Naive thymus-derived CD4-positive, alpha-beta T cell (primary cell): ENCODE data around the gene LHPP. TPM values are rescaled to one million over a fixed set of nuclear protein-coding genes. Genes with fewer than 3 reads are reported as not detected.
A peak's percentile ranks its signal among the peaks of the same experiment; 100 is the strongest.

ENCODE experiments used
- ATAC-seq: fragments of 150-1000 bp; cut with Tn5 transposase; 2 replicates; pipeline ENCODE4 v1.10.0; 2021; ENCODE audit warnings: mild to moderate bottlenecking, moderate library complexity
- CTCF ChIA-PET: fragments of 350-600 bp; sonication (Branson Sonifier 250); formaldehyde crosslinking; loops from one replicate; lab custom pipeline; 2021; ENCODE audit warnings: antibody characterized with exemption; lab: Charles Lee
- POLR2A ChIA-PET: fragments of 350-600 bp; sonication (Branson Sonifier 250); formaldehyde crosslinking; loops from one replicate; lab custom pipeline; 2021; ENCODE audit warnings: antibody characterized with exemption, inconsistent platforms; lab: Charles Lee
- DNase-seq, 9 donors: peaks; one replicate each; pipeline versions ENCODE4 v3.0.0 to v3.0.0-alpha.2; 2020 to 2022; ENCODE audit warnings: mixed read lengths in 1 of 9
- H3K27ac ChIP-seq: one replicate; pipeline ENCODE4 v1.7.0; 2013; ENCODE audit warnings: mild to moderate bottlenecking, low read depth, low read length, moderate library complexity
- H3K27me3 ChIP-seq, 2 donors: one replicate each; pipeline ENCODE4 v1.7.0; 2013; ENCODE audit warnings: low read length in 2 of 2, mild to moderate bottlenecking in 2 of 2, moderate library complexity in 2 of 2; ENCODE audit not compliant: control insufficient read depth in 2 of 2, insufficient read depth in 2 of 2
- H3K36me3 ChIP-seq, 3 experiments: 1 replicate in 2 of 3; 2 replicates in 1 of 3; pipeline ENCODE4 v1.7.0; 2013; ENCODE audit warnings: low read length in 3 of 3, mild to moderate bottlenecking in 3 of 3, moderate library complexity in 1 of 3; ENCODE audit not compliant: insufficient read depth in 3 of 3, control insufficient read depth in 2 of 3
- H3K4me1 ChIP-seq, 2 donors: one replicate each; pipeline ENCODE4 v1.7.0; 2013; ENCODE audit warnings: low read length in 2 of 2, mild to moderate bottlenecking in 2 of 2, moderate library complexity in 1 of 2; ENCODE audit not compliant: control insufficient read depth in 2 of 2, insufficient read depth in 2 of 2
- H3K4me3 ChIP-seq: 2 replicates; pipeline ENCODE4 v1.7.0; 2013; ENCODE audit warnings: mild to moderate bottlenecking, low read length
- H3K9me3 ChIP-seq, 3 experiments: 1 replicate in 2 of 3; 2 replicates in 1 of 3; pipeline ENCODE4 v1.7.0; 2013; ENCODE audit warnings: low read length in 3 of 3; ENCODE audit not compliant: control insufficient read depth in 2 of 3
- H3K27ac Mint-ChIP-seq, 9 donors: one replicate each; pipeline ENCODE4 v1.8.0; 2020 to 2022; ENCODE audit warnings: mixed read lengths in 9 of 9, mild to moderate bottlenecking in 8 of 9, moderate library complexity in 5 of 9, inconsistent platforms in 2 of 9
- H3K27me3 Mint-ChIP-seq, 5 donors: one replicate each; pipeline ENCODE4 v1.8.0; 2021 to 2022; ENCODE audit warnings: mixed read lengths in 5 of 5, mild to moderate bottlenecking in 1 of 5
- H3K36me3 Mint-ChIP-seq, 5 donors: one replicate each; pipeline ENCODE4 v1.8.0; 2020 to 2022; ENCODE audit warnings: mixed read lengths in 5 of 5, mild to moderate bottlenecking in 3 of 5, inconsistent platforms in 1 of 5
- H3K4me1 Mint-ChIP-seq, 7 donors: one replicate each; pipeline ENCODE4 v1.8.0; 2020 to 2022; ENCODE audit warnings: mixed read lengths in 7 of 7, mild to moderate bottlenecking in 3 of 7, inconsistent platforms in 1 of 7
- H3K4me3 Mint-ChIP-seq, 10 donors: one replicate each; pipeline ENCODE4 v1.8.0; 2020 to 2022; ENCODE audit warnings: mild to moderate bottlenecking in 10 of 10, mixed read lengths in 10 of 10, moderate library complexity in 6 of 10, inconsistent platforms in 2 of 10
- H3K9me3 Mint-ChIP-seq, 11 donors: one replicate each; pipeline ENCODE4 v1.8.0; 2020 to 2022; ENCODE audit warnings: mixed read lengths in 11 of 11, mild to moderate bottlenecking in 4 of 11, inconsistent platforms in 1 of 11, moderate library complexity in 1 of 11
- intact Hi-C, 2 donors: fragments of 100-400 bp; cut with micrococcal nuclease; formaldehyde crosslinking; loops; one replicate each; pipeline ENCODE4 v1.15.1; 2023
- polyA plus RNA-seq, 2 donors: library from polyadenylated mRNA; unstranded; fragments of 300-500 nt; fragmentation: Illumina TruSeq; gene quantifications; one replicate each; pipeline ENCODE4 v1.2.3, GENCODE V29; 2021
- total RNA-seq, 6 experiments: library from RNA in 5 of 6; stranded (reverse) in 5 of 6; gene quantifications; 1 replicate in 5 of 6; 2 replicates in 1 of 6; pipeline ENCODE4 v1.2.3 and lab custom pipeline; 2021 to 2026

The LHPP gene
- total and polyA plus RNA-seq, 7 experiments from 2014 or later = 19.8 to 31.2 (median 23.4) TPM

DNA sequence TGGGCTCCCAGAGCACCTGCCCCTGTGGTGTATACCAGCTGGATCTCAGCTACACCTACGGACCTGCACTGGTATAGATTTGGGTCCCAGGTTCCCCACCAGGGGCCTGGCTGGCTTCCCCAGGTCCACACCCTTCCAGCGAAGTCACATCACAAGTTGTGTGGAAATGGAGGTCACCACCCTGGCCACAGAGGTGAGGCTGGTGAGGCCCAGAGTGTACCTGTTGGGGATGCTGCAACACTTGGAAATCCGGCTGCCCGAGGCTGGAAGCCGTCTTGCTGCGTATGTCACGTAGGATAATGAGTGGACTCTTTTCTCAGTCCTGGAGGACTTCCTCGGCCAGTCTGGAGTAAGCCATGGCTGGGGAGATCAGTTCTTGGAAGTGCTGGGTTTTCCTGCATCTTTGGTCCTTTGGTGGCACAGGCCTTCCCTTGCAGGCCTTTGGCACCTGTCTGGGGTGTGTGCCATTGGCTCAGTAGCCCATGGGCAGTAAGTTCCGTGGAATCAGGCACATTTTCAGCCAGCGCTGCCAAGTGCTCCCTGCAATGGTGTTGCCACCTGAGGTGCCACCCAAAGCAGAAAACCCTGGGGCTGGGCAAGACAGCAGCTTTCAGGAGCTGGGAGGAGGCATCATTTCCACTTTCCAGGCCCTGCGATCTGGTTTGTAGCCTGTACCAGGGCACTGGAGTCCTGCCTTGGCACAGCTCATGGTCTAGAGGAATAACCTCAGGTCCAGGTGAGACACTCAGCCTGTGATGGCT is 97.9 kb downstream of the LHPP start:
- Mint-ChIP-seq H3K36me3 (peaks cover 2 to 27% (median 10%) of the 10 kb centered on the region in 5 donors), H3K27ac (no peak overlapping the region), H3K27me3 (peaks cover 0 to 4% (median 0%) of the 10 kb centered on the region in 5 donors), H3K4me1 (no peaks in the 10 kb centered on the region), H3K4me3 (no peak overlapping the region), H3K9me3 (peaks cover 0 to 4% (median 2%) of the 10 kb centered on the region in 11 donors)
- DNase-seq (no peak), ATAC-seq (no peak)
- H3K27ac ChIP-seq = no peak overlapping the region
- CTCF ChIA-PET = no interaction called here
- intact Hi-C loops = no loop called here
- H3K4me3 ChIP-seq = no peak overlapping the region
- no peaks in the 10 kb centered on the region for H3K27me3 ChIP-seq
- peaks cover 0 to 9% (median 0%) of the 10 kb centered on the region in 3 experiments for H3K36me3 ChIP-seq
- POLR2A ChIA-PET = no interaction called here
- H3K9me3 ChIP-seq = no peaks in the 10 kb centered on the region
- H3K4me1 ChIP-seq = no peaks in the 10 kb centered on the region

DNA sequence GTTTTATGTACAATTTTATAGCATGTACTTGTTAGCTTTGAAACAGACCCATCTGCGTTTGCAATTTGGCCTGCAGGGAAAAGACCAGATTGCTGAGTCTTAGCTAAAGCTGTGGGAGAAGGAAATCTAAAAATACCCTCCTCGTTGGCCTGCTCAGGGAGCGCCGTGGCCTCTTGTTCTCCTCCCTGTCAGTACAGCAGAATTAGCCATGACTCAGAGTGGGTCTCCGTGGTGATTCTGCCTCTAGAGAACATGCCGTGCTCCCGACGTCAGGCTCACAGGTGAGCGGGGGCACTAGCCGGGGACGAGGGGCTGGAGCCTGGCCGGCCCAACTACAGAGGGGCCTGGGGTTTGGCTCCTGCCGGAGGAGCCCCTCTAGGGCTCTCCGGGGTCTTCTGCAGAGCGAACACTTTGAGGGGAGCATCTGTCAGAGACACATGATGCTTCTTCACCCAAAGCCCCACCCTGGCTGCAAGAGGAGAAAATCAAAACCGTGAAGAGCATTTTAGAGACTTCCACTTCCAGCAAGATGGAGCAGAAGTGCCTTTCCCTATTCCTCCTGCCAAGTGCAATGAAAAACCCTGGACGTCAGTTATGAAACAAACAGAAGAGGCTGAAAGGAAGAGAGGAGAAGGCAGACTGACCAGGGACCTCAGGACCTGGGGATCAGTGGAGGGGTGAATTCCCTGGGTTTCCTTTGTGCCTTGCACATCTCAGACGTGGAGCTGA is 98.9 kb downstream of the LHPP start:
- no peaks in the 10 kb centered on the region for H3K9me3 ChIP-seq
- H3K4me1 ChIP-seq = no peaks in the 10 kb centered on the region
- CTCF ChIA-PET = no interaction called here
- intact Hi-C loops = no loop called here
- no peak overlapping the region for H3K4me3 ChIP-seq
- H3K9me3 Mint-ChIP-seq = peaks cover 0 to 4% (median 2%) of the 10 kb centered on the region in 11 donors
- H3K36me3 ChIP-seq = peaks cover 0 to 9% (median 0%) of the 10 kb centered on the region in 3 experiments
- ATAC-seq = no peak
- H3K27me3 Mint-ChIP-seq = peaks cover 0 to 4% (median 0%) of the 10 kb centered on the region in 5 donors
- H3K4me3 Mint-ChIP-seq = no peak overlapping the region
- no peak for DNase-seq
- H3K4me1 Mint-ChIP-seq = no peaks in the 10 kb centered on the region
- H3K36me3 Mint-ChIP-seq = peaks cover 2 to 27% (median 10%) of the 10 kb centered on the region in 5 donors
- peak overlapping the region in 1 of 9 donors; percentile 67 for H3K27ac Mint-ChIP-seq
- H3K27ac ChIP-seq = no peak overlapping the region
- POLR2A ChIA-PET = interaction anchor here (0.5 kb wide), 1 partner anchor 11 kb away, joined by 3 read pairs; no protein-coding TSS in a partner anchor
- no peaks in the 10 kb centered on the region for H3K27me3 ChIP-seq

DNA sequence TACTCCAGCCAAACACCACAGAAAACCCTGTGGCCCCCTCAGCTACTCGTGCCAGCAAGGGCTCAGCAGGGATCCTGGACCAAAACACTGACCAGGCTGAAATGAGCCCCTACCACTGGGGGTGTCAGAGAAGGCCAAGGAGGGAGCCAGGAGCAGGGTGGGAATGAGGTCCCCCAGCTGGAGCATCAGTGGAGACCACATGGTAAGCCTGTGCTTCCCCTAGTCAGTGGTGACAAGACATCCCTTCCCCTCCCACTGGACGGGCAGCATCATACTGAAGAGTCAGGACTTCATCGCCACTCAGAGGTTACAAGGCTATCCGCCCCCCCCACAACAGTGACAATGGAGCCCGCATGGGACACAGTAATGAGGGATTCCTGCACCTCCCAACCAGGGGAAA is 99.6 kb downstream of the LHPP start:
- Histone ChIP-seq H3K9me3 (no peaks in the 10 kb centered on the region), H3K27me3 (no peaks in the 10 kb centered on the region), H3K4me3 (no peak overlapping the region), H3K27ac (no peak overlapping the region), H3K36me3 (peaks cover 0 to 9% (median 0%) of the 10 kb centered on the region in 3 experiments), H3K4me1 (no peaks in the 10 kb centered on the region)
- Mint-ChIP-seq H3K4me3 (no peak overlapping the region), H3K36me3 (peaks cover 2 to 27% (median 10%) of the 10 kb centered on the region in 5 donors), H3K9me3 (peaks cover 0 to 4% (median 2%) of the 10 kb centered on the region in 11 donors), H3K27me3 (peaks cover 0 to 4% (median 0%) of the 10 kb centered on the region in 5 donors), H3K27ac (no peak overlapping the region), H3K4me1 (no peaks in the 10 kb centered on the region)
- CTCF ChIA-PET = no interaction called here
- ATAC-seq (no peak), DNase-seq (no peak)
- POLR2A ChIA-PET = interaction anchor here (0.5 kb wide), 1 partner anchor 10 kb away, joined by 3 read pairs; no protein-coding TSS in a partner anchor
- intact Hi-C loops = no loop called here

DNA sequence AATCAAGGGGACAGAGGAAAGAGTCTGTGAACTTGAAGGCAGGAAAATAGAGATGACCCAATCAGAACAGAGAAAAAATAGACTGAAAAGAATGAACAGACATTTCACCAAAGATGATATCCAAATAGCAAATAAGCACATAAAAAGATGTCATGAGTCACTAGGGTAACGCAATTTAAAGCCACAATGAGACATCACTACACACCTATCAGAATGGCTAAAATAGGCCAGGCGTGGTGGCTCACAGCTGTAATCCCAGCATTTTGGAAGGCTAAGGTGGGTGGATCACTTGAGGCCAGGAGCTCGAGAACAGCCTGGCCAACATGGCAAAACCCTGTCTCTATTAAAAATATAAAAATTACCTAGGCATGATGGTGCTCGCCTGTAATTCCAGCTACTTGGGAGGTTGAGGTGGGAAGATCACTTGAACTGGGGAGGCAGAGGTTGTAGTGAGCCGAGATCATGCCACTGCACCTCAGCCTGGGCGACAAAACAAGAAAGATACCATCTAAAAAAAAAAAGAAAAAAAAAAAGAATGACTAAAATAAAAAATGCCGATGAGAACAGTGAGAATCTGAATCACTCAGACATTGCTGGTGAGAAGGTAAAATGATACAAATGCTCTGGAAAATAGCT is 100.9 kb downstream of the LHPP start:
- intact Hi-C loops = no loop called here
- peaks cover 2 to 23% (median 10%) of the 10 kb centered on the region in 5 donors for H3K36me3 Mint-ChIP-seq
- H3K27me3 ChIP-seq = no peaks in the 10 kb centered on the region
- H3K27ac ChIP-seq = no peak overlapping the region
- H3K4me1 Mint-ChIP-seq = no peaks in the 10 kb centered on the region
- H3K9me3 Mint-ChIP-seq = peaks cover 0 to 4% (median 2%) of the 10 kb centered on the region in 11 donors
- ATAC-seq (no peak), DNase-seq (no peak)
- peaks cover 0 to 9% (median 0%) of the 10 kb centered on the region in 3 experiments for H3K36me3 ChIP-seq
- ChIA-PET POLR2A (interaction anchor here (0.8 kb wide), 1 partner anchor 142 kb away, joined by 3 read pairs; no protein-coding TSS in a partner anchor), CTCF (no interaction called here)
- no peak overlapping the region for H3K4me3 ChIP-seq
- H3K9me3 ChIP-seq = no peaks in the 10 kb centered on the region
- H3K27me3 Mint-ChIP-seq = peaks cover 0 to 4% (median 0%) of the 10 kb centered on the region in 5 donors
- H3K4me3 Mint-ChIP-seq = no peak overlapping the region
- no peaks in the 10 kb centered on the region for H3K4me1 ChIP-seq
- peak overlapping the region in 1 of 9 donors; percentile 8 for H3K27ac Mint-ChIP-seq

DNA sequence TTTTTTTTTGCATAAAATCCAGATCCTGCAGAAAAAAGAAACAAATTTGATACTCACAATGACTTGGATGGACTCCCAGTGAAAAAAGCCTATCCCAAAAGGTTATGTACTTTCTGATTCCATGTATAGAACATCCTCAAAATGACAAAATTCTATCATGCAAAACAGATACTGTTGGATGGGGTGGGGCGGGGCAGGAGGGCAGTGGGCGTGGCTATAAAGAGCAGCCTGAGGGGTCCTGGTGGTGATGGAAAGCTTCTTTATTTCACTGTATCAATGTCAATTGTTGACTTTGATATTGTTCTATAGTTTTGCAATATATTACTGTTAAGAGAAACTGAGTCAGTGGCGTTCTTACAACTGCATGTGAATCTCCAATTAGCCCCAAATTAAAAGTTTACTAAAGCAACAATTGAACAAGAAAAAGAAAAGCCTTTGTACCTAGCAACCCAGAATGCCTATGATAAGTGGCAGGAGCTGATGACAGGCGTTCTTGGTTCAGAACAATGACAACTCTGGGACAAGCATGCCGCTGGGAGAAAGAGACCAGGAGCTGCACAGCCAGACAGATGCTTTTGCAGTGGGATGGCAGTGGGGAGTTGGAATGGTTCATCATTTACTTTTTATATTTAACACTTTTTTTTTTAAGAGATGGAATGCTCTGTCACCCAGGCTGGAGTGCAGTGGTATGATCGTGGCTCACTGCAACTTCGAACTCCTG is 101.9 kb downstream of the LHPP start:
- no peaks in the 10 kb centered on the region for H3K9me3 ChIP-seq
- no peaks in the 10 kb centered on the region for H3K4me1 ChIP-seq
- no peak for DNase-seq
- Mint-ChIP-seq H3K36me3 (peaks cover 2 to 23% (median 10%) of the 10 kb centered on the region in 5 donors), H3K9me3 (peaks cover 0 to 4% (median 2%) of the 10 kb centered on the region in 11 donors), H3K4me3 (no peak overlapping the region), H3K4me1 (no peaks in the 10 kb centered on the region), H3K27me3 (peaks cover 0 to 4% (median 0%) of the 10 kb centered on the region in 5 donors), H3K27ac (peak overlapping the region in 1 of 9 donors; percentile 36)
- H3K27ac ChIP-seq = no peak overlapping the region
- no peak for ATAC-seq
- H3K4me3 ChIP-seq = no peak overlapping the region
- ChIA-PET CTCF (no interaction called here), POLR2A (no interaction called here)
- no peaks in the 10 kb centered on the region for H3K27me3 ChIP-seq
- peaks cover 0 to 9% (median 0%) of the 10 kb centered on the region in 3 experiments for H3K36me3 ChIP-seq
- intact Hi-C loops = no loop called here

DNA sequence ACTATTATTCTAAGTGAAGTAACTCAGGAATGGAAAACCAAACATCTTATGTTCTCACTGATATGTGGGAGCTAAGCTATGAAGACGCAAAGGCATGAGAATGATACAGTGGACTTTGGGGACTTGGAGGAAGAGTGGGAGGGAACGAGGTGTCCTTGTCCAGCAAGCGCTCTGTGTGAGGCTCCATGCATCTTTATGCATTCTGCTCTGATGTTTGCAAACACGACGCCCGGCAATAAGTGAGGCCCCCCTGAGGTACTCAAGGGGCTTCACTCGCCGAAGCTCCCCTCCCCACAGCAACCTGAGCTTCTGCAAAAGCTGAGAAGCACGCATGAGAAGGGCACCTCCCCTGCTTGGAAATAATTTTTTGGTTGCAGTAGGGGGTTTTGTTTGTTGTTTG is 103.3 kb downstream of the LHPP start:
- H3K27ac ChIP-seq = no peak overlapping the region
- Mint-ChIP-seq H3K4me3 (no peak overlapping the region), H3K4me1 (no peaks in the 10 kb centered on the region), H3K27me3 (peaks cover 0 to 4% (median 0%) of the 10 kb centered on the region in 5 donors), H3K9me3 (peaks cover 0 to 4% (median 2%) of the 10 kb centered on the region in 11 donors), H3K36me3 (peaks cover 2 to 18% (median 10%) of the 10 kb centered on the region in 5 donors), H3K27ac (no peak overlapping the region)
- ChIA-PET POLR2A (no interaction called here), CTCF (no interaction called here)
- DNase-seq = no peak
- H3K27me3 ChIP-seq = no peaks in the 10 kb centered on the region
- intact Hi-C loops = no loop called here
- no peak overlapping the region for H3K4me3 ChIP-seq
- peaks cover 0 to 7% (median 0%) of the 10 kb centered on the region in 3 experiments for H3K36me3 ChIP-seq
- no peak for ATAC-seq
- no peaks in the 10 kb centered on the region for H3K4me1 ChIP-seq
- no peaks in the 10 kb centered on the region for H3K9me3 ChIP-seq
